GM12874 (cell line): ENCODE data around the gene TC2N.
A peak's percentile ranks its signal among the peaks of the same experiment; 100 is the strongest.

Experiments used
- CTCF ChIP-seq: IDR thresholded peaks from 2 replicates; pipeline ENCODE4 v1.5.1; 2011; ENCODE audit warnings: low read depth, mild to moderate bottlenecking, control low read depth, low read length, moderate library complexity; ENCODE audit not compliant: insufficient read depth

Gene TC2N

GRCh38 chr14:91896419-91896818, 29.1 kb upstream of the TC2N start:
- no peak for TF ChIP-seq CTCF

GRCh38 chr14:91893669-91894068, 26.3 kb upstream of the TC2N start:
- no peak for TF ChIP-seq CTCF

- peak; percentile 69 for TF ChIP-seq CTCF
Observed at GRCh38 chr14:91893007-91893406, 25.7 kb upstream of the TC2N start.

- no peak for TF ChIP-seq CTCF
Observed at GRCh38 chr14:91891721-91892220, 24.4 kb upstream of the TC2N start.

- TF ChIP-seq CTCF: no peak
Observed at GRCh38 chr14:91891101-91891500, 23.8 kb upstream of the TC2N start.

GRCh38 chr14:91890291-91890749, 23.0 kb upstream of the TC2N start:
- TF ChIP-seq CTCF: no peak

GRCh38 chr14:91889477-91890211, 22.3 kb upstream of the TC2N start:
- TF ChIP-seq CTCF: no peak
